Measurements from ENCODE around the gene SLC28A1.

Gene SLC28A1

GRCh38 chr15:84973492-84974460 is 89.3 kb downstream of the SLC28A1 start:
- H3K4me3 ChIP-seq (ENCODE audit: low read depth, low read length), result no peak overlapping the region
- DNase-seq (ENCODE audit: low read depth), result no peak
- TF ChIP-seq CTCF (IDR thresholded peaks at IDR 0.05; ENCODE audit: insufficient read depth, low read depth, low read length, missing control alignments), result no peak

- no peak for TF ChIP-seq CTCF (IDR thresholded peaks at IDR 0.05; ENCODE audit: insufficient read depth, low read depth, low read length, missing control alignments)
- DNase-seq (ENCODE audit: low read depth), result no peak
- H3K4me3 ChIP-seq (ENCODE audit: low read depth, low read length), result no peak overlapping the region
Measured at GRCh38 chr15:84975871-84976351, 91.4 kb downstream of the SLC28A1 start.

DNA sequence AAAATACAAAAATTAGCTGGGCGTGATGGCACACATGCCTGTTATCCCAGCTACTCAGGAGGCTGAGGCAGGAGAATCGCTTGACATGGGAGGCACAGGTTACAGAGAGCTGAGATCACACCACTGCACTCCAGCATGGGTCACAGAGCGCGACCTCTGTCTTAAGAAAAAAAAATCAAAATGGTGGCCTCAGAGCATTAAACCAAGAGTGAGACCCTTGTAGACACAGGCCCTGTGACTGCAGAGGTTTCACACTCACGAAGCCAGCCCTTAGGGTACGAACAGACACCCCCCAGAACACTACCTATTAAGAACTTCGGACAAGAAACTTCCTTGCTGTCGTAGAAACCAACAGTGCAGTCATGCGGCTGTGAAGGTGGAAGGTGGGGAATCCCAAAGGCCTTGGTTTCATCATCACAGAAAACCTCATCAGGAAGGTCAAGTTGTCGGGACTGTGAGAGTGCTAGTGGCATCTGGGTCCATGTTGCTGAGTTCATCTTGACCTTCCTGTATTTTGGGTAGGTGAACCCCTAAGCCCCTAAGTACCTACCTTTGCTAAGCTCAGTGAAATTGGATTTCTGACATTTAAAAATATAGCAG is 92.4 kb downstream of the SLC28A1 start:
- DNase-seq (ENCODE audit: low read depth), result peak; percentile 77
- no peak for TF ChIP-seq CTCF (IDR thresholded peaks at IDR 0.05; ENCODE audit: insufficient read depth, low read depth, low read length, missing control alignments)
- peak overlapping the region; percentile 27 for H3K4me3 ChIP-seq (ENCODE audit: low read depth, low read length)

GRCh38 chr15:84979651-84980050 is 95.2 kb downstream of the SLC28A1 start:
- TF ChIP-seq CTCF (IDR thresholded peaks at IDR 0.05; ENCODE audit: insufficient read depth, low read depth, low read length, missing control alignments), result no peak
- no peak for DNase-seq (ENCODE audit: low read depth)
- peak overlapping the region; percentile 67 for H3K4me3 ChIP-seq (ENCODE audit: low read depth, low read length)

- DNase-seq (ENCODE audit: low read depth), result peak; percentile 92
- H3K4me3 ChIP-seq (ENCODE audit: low read depth, low read length), result peak overlapping the region; percentile 67
- no peak for TF ChIP-seq CTCF (IDR thresholded peaks at IDR 0.05; ENCODE audit: insufficient read depth, low read depth, low read length, missing control alignments)
Measured at GRCh38 chr15:84980196-84981053, 96.0 kb downstream of the SLC28A1 start.

GRCh38 chr15:84981054-84981710 is 96.7 kb downstream of the SLC28A1 start:
- peak; percentile 99 for DNase-seq (ENCODE audit: low read depth)
- TF ChIP-seq CTCF (IDR thresholded peaks at IDR 0.05; ENCODE audit: insufficient read depth, low read depth, low read length, missing control alignments), result no peak
- peak overlapping the region; percentile 76 for H3K4me3 ChIP-seq (ENCODE audit: low read depth, low read length)
